Subcutaneous adipose tissue (tissue), 4 donors: ENCODE results near the gene SRPK1. TPM values are rescaled to one million over a fixed set of nuclear protein-coding genes. Genes with fewer than 3 reads are reported as not detected.

ENCODE experiments used
- CTCF ChIP-seq: fragments of 450-650 bp; IDR thresholded peaks from one replicate; pipeline ENCODE4 v1.5.1; 2016; ENCODE audit warnings: low read depth, mild to moderate bottlenecking, control low read depth, antibody characterized with exemption, moderate library complexity
- total RNA-seq, 4 donors: library from RNA; depleted of rRNA; stranded (reverse); fragments of >200 nt; gene quantifications; one replicate each; pipeline ENCODE4 v1.1.0, GENCODE V29; 2016

SRPK1 gene
- total RNA-seq, 4 donors from 2014 or later = 26.2 to 38.8 (median 33.1) TPM

GRCh38 chr6:35852994-35853393 is 67.9 kb downstream of the SRPK1 start:
- TF ChIP-seq CTCF = no peak

GRCh38 chr6:35850208-35850607 is 70.7 kb downstream of the SRPK1 start:
- no peak for TF ChIP-seq CTCF

GRCh38 chr6:35844290-35844689 is 76.6 kb downstream of the SRPK1 start:
- no peak for TF ChIP-seq CTCF

- TF ChIP-seq CTCF = no peak
Observed at GRCh38 chr6:35842381-35842780, 78.5 kb downstream of the SRPK1 start.

GRCh38 chr6:35839019-35839418 is 81.9 kb downstream of the SRPK1 start:
- TF ChIP-seq CTCF = no peak

- TF ChIP-seq CTCF = no peak
Observed at GRCh38 chr6:35833536-35833935, 87.4 kb downstream of the SRPK1 start.

- TF ChIP-seq CTCF = no peak
Observed at GRCh38 chr6:35831257-35832007, 89.5 kb downstream of the SRPK1 start.
